ENCODE measurements around the gene CYP2D6. TPM values are rescaled to one million over a fixed set of nuclear protein-coding genes. Genes with fewer than 3 reads are reported as not detected.
"Not testable (repeated sequence)": the region's sequence is repeated elsewhere in the genome, so short reads cannot be mapped to it uniquely, and the experiment has no call there.

CYP2D6 gene
- not detected for total RNA-seq
- long read RNA-seq, result 0 reads

DNA sequence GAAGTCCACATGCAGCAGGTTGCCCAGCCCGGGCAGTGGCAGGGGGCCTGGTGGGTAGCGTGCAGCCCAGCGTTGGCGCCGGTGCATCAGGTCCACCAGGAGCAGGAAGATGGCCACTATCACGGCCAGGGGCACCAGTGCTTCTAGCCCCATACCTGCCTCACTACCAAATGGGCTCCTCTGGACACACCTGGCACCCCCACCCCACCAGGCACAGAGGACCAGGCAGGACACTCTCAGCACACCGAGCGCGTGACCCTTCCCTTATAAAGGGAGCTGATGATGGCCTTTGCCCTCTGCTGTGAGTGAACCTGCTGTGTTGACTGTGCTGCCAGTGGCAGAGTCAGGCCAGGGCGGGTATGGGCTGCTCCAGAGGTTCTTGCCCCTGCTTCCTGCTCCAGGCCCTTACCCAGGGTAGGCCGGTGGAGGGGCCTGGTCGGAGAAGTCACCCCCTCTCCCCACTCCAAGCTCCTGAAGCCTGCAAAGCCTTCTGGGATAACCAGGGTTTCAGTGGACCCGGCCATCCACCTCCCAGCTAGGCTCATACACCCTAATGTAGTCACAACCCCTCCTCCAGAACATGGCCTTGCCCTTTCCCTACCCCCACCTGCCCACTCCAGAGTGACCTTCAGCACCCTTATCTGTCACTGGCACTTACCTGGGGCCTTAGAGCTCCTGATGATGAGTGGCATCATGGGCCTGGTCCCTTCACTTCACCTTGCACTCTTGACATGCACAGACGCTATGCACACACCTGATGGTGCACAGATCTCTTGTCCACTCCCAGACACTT, at the start of gene CYP2D6:
CYP2D6 (minus strand) TSS at position 172 of the 793 bp plus-strand sequence; CDS start at position 153, 19 bp downstream.
- DNase-seq; intact Hi-C loops (cut with micrococcal nuclease); ATAC-seq: not testable (repeated sequence)

DNA sequence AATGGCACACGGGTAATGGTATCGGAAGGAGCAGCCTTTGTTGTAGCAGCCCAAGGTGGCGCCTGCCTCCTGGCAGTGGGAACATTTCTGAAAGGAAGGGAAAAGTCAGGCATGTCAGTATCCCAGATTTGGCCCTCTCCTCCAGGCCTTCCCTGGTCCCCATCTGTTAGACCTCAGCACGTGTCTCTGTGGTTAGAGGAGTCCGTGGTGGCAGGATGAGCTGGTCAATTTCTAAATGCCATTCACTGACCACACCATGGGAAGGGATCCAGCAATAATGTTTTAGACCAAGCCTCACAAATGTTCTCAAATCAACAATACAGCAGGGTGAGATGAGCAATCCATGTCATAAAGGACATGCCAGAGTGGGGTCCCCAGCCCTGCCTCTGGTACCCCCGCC, 49.0 kb upstream of the CYP2D6 start:
- intact Hi-C loops (cut with micrococcal nuclease), result no loop called here
- no peak for DNase-seq
- no peak for ATAC-seq

DNA sequence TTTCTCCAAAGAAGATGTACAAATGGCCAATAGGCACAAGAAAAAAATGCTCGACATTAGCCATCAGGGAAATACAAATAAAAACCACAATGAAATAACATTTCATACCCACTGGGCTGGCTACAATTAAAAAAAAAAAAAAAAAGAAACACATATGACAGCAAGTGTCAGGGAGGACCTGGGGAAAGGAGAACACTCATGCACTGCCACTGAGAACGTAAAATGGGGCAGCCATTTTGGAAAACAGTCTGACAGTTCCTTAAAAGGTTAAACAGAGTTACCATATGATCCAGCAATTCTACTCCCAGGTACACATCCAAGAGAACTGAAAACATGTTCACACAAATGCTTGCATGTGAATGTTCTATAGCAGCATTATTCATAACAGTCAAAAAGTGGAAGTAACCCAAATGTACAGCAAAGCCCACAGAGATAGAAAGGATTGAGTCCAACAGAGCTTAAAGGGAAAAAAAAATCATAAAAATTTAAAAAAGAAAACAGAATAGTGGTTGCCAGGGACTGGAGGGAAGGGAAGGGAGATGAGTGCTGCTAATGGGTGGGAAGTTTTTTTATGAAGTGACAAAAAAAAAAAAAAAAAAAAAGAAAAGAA, 48.4 kb upstream of the CYP2D6 start:
- DNase-seq, result no peak
- intact Hi-C loops (cut with micrococcal nuclease), result no loop called here
- no peak for ATAC-seq

DNA sequence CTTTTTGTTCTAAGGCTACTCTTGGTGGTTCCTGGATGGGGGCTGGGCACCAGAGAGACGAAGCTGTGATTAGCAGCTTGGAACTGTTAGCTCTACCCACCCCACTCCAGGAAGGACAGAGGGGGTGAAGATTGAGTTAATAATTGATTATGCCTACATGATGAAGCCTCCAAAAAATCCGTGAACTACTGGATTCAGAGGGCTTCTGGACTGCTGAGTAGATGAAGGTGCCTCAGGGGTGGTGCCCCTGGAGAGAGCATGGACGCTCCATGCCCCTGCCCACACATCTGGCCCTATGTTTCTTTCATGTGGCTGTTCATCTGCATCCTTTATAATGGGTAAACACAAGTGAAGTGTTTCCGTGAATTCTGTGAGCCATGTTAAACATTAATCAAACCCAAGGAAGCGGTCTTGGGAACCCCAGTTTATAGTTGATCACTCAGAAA, 47.3 kb upstream of the CYP2D6 start:
- no peak for ATAC-seq
- no peak for DNase-seq
- intact Hi-C loops (cut with micrococcal nuclease), result no loop called here

- DNase-seq (no peak), ATAC-seq (no peak)
- intact Hi-C loops (cut with micrococcal nuclease), result no loop called here
These were observed 45.8 kb upstream of the CYP2D6 start for GRCh38 chr22:42176255-42176915.

DNA sequence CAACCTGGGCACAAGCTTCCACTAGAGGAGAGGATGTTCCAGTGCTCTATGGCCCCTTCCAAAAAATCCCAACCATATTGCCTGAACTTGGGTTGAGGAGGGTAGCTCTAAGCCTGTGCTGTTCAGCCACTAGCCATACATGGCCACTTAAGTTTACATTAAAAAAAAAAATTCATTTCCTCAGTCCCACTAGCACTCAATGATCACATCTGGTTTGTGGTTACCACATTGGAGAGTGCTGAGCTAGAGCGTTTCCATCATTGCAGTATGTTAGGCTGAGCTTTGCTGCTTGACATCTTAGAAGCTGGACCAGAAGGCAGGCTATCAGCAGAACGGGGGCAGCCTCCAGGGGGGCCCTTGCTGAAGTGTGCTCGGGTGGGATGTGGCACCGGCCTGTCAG, 43.5 kb upstream of the CYP2D6 start:
- DNase-seq (no peak), ATAC-seq (no peak)
- intact Hi-C loops (cut with micrococcal nuclease), result no loop called here

GRCh38 chr22:42173183-42173926, 42.7 kb upstream of the CYP2D6 start:
- intact Hi-C loops (cut with micrococcal nuclease), result no loop called here
- DNase-seq, result no peak
- ATAC-seq, result no peak

DNA sequence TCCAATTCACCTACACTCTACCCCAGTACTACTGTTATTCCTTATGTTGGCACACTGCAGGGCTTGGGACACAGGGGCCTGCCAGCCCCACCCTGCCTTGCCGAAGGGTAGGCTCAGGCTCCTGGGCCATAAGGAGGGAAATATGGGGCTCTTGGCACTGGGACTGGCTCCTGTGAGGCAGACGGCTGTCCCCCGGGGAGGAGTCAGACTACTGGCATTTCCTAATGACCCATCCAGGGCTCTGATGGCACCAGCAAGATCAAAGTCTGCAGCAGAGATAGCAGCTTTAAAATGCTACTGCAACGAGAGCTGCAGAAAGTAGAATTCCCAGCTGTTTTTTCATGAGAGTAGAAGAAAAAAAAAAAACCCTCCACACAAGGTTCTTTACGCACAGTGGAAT, 42.2 kb upstream of the CYP2D6 start:
- intact Hi-C loops (cut with micrococcal nuclease), result no loop called here
- no peak for ATAC-seq
- no peak for DNase-seq

DNA sequence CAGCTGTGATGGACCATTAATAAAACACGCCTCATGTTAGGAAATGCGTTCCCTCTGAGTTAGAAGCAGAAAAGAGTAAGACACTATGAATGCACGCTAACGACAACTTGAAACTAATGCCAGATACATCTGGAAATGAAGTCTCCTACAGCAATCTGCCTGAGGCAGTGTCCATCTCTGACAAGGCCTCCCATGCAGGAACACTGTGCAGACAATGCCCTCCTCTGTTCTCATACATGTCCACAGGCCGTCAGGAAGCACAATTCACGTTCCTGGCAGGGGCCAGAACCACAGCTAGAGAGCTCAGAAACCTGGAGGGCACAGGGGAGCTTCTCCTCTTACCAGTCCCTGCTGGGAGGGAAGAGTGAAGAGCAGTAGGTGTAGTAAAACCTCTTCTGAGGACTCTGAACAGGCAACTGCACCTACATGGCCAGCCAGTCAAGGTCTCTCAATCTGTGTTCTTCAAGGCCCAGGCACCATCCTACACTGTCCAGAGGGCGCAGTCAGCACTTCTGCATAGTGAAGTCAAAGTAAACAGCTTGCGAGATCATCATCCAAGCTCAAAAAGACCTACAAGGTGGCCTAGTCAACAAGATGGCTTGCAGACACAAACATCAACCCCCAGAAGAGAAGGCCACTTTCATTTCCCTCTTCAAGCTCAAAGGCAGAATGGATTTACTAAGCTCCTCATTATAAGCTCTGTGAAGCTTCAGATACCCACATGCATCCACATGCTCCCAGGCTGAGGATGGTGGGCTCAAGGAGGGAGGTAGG, 41.5 kb upstream of the CYP2D6 start:
- ATAC-seq (no peak), DNase-seq (no peak)
- intact Hi-C loops (cut with micrococcal nuclease), result no loop called here

DNA sequence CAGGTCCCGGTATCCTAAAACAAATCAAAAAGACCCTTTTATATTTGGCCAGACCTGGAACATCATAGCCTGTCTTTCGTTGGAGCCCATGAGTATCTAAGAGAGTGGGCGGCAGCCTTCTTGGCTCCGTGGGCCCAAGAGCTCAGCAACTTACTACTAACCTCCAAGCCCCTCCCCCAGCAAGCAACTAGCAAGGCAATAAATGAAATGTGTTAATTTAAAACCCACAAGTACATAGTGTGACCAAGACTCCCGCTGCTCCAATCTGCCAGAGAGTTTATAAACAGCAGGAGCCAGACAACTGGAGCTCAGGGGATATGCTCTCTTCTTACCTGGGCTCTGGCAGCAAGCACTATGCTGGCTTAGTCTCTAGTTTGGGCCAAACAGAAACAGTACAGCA, 40.8 kb upstream of the CYP2D6 start:
- DNase-seq, result no peak
- no peak for ATAC-seq
- intact Hi-C loops (cut with micrococcal nuclease), result no loop called here

DNA sequence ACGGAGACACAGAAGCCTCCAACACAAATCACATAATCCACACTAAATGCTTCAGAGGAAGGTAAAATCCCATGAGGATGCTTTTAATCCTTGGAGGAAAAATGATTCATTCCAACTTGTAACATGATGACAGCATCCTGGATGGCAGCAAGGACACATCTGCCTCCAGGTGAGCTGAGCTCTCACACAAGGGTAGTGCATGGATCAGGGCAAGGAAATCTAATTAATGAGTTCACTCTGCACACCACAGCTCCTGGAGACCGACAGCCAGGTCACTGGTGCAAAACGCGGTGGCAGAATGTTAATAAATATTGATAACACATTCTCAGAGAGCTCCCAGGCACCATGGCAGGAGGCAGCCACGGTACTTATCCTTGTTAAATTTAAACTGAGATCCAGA, 40.3 kb upstream of the CYP2D6 start:
- intact Hi-C loops (cut with micrococcal nuclease), result no loop called here
- DNase-seq (no peak), ATAC-seq (no peak)

DNA sequence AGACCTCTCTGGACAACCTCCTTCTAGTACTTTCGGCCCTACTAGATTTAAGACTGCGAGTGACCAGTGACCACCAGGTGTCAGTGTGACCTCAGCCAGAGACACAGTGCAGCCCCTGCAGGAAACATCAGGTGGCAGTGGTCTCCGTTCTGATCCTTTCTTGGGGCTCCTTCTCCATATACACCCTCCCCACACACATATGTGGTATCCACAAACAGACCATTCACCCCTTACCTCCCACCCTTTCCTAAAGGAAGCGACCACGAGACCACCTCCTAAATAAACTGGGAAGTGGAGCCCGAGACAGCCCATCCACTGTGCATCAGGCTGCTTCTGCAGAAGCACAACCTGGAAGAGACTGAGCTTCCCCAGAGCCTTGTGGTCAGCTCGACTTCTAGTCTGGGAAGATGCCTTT, 38.5 kb upstream of the CYP2D6 start:
- ATAC-seq, result peak; percentile 79
- peak; percentile 70 for DNase-seq
- intact Hi-C loops (cut with micrococcal nuclease), result loop anchor here (5.0 kb wide), 1 partner anchor 268 kb away; no protein-coding TSS in a partner anchor

GRCh38 chr22:42168476-42168875, 37.9 kb upstream of the CYP2D6 start:
- intact Hi-C loops (cut with micrococcal nuclease), result loop anchor here (5.0 kb wide), 1 partner anchor 269 kb away; no protein-coding TSS in a partner anchor
- no peak for DNase-seq
- no peak for ATAC-seq

GRCh38 chr22:42167066-42167465, 36.5 kb upstream of the CYP2D6 start:
- no peak for DNase-seq
- intact Hi-C loops (cut with micrococcal nuclease), result loop anchor here (5.0 kb wide), 1 partner anchor 270 kb away; no protein-coding TSS in a partner anchor
- ATAC-seq, result no peak

DNA sequence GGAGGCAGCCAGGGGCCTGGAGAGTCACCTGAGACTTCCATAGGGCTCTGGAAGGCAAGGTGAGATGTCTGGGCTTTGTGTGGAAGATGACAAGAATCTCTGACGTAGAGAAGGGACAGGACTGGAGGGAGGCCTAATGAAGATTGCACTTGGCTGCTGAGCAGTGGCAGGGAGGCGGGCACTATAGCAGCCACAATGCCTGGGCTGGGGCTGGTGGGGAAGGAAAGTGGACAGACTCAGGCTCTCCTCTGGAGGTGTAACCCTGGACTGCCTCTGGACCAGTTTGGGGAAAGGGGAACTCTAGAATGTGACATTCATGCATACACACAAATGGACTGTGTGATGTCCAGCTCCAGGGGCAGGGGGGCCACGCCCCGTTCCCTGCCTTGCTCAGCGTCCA, 34.3 kb upstream of the CYP2D6 start:
- DNase-seq, result no peak
- ATAC-seq, result no peak
- intact Hi-C loops (cut with micrococcal nuclease), result loop anchor here (5.0 kb wide), 1 partner anchor 272 kb away; no protein-coding TSS in a partner anchor

DNA sequence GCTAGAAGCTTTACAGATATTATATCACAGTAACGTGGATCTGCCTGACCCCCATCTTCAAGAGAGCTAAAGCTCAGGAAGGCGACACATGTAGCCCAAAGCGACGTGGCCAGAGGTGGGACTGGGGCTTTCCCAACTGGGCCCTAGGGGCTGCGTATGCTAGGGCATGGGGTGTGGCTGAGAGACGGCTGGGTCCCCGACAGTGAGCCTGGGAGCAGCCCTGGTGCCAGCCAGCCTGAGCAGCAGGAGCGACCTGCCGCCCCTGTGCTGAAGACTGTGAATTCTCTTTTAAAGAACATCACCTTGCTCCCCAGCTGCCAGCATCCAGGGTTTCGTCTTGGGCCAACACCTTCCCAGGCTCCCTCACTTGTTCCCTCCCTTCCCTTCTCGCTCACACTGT, 32.9 kb upstream of the CYP2D6 start:
- DNase-seq (no peak), ATAC-seq (no peak)
- intact Hi-C loops (cut with micrococcal nuclease), result no loop called here

DNA sequence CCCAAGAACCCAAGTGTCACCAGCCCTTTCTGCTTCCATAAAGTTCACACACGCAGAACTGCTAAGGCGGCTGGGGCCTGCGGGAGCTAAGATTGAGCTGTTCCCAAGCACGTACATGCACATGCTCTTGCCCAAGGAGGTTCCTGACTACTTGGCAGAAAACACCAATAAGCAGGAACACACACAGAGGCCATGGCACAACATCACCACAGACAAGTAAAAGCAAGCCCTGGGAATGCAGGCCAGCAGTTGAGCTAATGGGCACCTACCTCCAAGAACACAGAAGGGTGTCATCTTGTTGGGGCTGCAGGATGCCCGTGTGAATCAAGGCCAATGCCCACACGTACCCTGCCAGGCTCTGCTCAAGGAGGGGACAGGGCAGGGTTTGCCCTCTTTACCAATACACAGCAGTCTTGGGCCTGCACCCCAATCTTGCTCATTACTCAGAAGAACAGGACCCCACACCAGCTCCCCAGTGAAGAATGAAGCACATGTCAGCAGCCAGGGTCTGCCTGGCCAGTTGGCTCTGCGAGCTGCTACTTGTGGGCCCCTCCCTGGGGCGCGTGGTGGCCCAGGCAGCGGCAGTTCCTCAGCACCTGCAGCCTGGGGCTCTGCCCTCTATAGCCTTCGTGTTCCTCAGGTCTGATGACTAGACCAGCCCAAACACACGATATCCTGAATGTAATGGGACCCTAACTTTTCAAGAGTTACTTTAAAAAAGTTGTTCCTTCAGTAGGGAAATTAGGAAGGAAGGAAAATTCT, 32.3 kb upstream of the CYP2D6 start:
- ATAC-seq, result no peak
- intact Hi-C loops (cut with micrococcal nuclease), result no loop called here
- no peak for DNase-seq

Data from left ventricle myocardium superior (tissue), 1 donor.